Prostate gland (tissue), 2 donors: ENCODE measurements around the gene PDK4. TPM values are rescaled to one million over a fixed set of nuclear protein-coding genes. Genes with fewer than 3 reads are reported as not detected.
A peak's percentile ranks its signal among the peaks of the same experiment; 100 is the strongest.

ENCODE experiments used
- DNase-seq: peaks from one replicate; pipeline ENCODE4 v3.0.0-alpha.2; 2019; ENCODE audit warnings: low spot score
- H3K27ac ChIP-seq, 2 donors: fragments of 200-600 bp; sonication (generic); 2 replicates each; pipeline ENCODE4 v1.5.1; 2017 to 2019
- H3K27me3 ChIP-seq: fragments of 200-600 bp; sonication (generic); replicated peaks from 2 replicates; pipeline ENCODE4 v1.5.1; 2019; ENCODE audit not compliant: insufficient read depth
- H3K36me3 ChIP-seq, 2 donors: fragments of 200-600 bp; sonication (generic); 1 replicate in 1 of 2; 2 replicates in 1 of 2; pipeline versions ENCODE4 v1.5.1 to v1.8.1; 2017 to 2019
- H3K4me1 ChIP-seq: fragments of 200-600 bp; sonication (generic); replicated peaks from 2 replicates; pipeline ENCODE4 v1.5.1; 2019
- H3K4me3 ChIP-seq, 2 donors: fragments of 200-600 bp; sonication (generic); 2 replicates each; pipeline ENCODE4 v1.5.1; 2017 to 2019
- H3K9me3 ChIP-seq: fragments of 200-600 bp; sonication (generic); 2 replicates; pipeline ENCODE4 v1.5.1; 2017
- CTCF ChIP-seq, 4 experiments: fragments of 200-600 bp in 2 of 4; fragments of 450-650 bp in 2 of 4; sonication (generic) in 2 of 4; IDR thresholded peaks; 1 replicate in 3 of 4; 2 replicates in 1 of 4; pipeline ENCODE4 v1.5.1; 2016 to 2019; ENCODE audit warnings: antibody characterized with exemption in 4 of 4, mild to moderate bottlenecking in 2 of 4, moderate library complexity in 2 of 4
- POLR2A ChIP-seq: fragments of 450-650 bp; IDR thresholded peaks from one replicate; pipeline ENCODE4 v1.6.1; 2016; ENCODE audit warnings: antibody characterized with exemption, mild to moderate bottlenecking
- POLR2AphosphoS5 ChIP-seq: sonication (generic); formaldehyde crosslinking; IDR thresholded peaks from one replicate; pipeline ENCODE4 v1.6.1; 2017; ENCODE audit warnings: antibody characterized with exemption
- WGBS: methylation state at CpG from one replicate; pipeline ENCODE4 v1.1.5; 2018; 5-methylcytosine and 5-hydroxymethylcytosine counted together
- intact Hi-C: fragments of 100-400 bp; cut with DNase I; formaldehyde crosslinking; loops from one replicate; pipeline ENCODE4 v1.14.2; 2022
- total RNA-seq, 2 donors: library from RNA; depleted of rRNA; stranded (reverse); fragments of >200 nt; gene quantifications; one replicate each; pipeline ENCODE4 v1.1.0, GENCODE V29; 2016

The PDK4 gene
- total RNA-seq, 2 donors from 2014 or later, result 61.3 to 65.5 TPM

DNA sequence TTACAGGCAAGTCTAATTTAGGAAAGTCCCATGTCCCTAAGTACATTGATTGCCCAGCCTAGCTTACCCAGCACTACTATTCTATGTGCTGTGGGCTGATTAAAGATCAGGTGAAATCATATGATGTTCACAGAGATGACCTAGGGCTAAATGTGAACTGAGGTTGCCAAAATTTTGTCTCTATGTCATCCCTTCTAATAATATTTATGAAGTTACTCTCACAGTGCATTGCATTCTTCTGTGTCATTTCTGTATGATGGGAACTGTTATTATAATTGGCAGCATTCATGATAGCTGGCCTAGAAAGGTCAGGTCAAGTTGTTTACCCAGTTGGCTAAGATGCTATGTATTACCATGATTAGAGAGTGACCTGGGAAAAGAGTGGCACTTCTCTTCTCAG, 2.8 kb upstream of the PDK4 start:
- Histone ChIP-seq H3K9me3 (no peaks in the 10 kb centered on the region), H3K36me3 (no peaks in the 10 kb centered on the region), H3K4me1 (no peaks in the 10 kb centered on the region), H3K27ac (no peak overlapping the region), H3K4me3 (no peak overlapping the region), H3K27me3 (no peaks in the 10 kb centered on the region)
- no peak for TF ChIP-seq POLR2AphosphoS5
- intact Hi-C loops, result no loop called here
- no peak for DNase-seq

- Histone ChIP-seq H3K27ac (no peak overlapping the region), H3K36me3 (no peaks in the 10 kb centered on the region), H3K4me3 (no peak overlapping the region), H3K4me1 (no peaks in the 10 kb centered on the region), H3K27me3 (no peaks in the 10 kb centered on the region), H3K9me3 (no peaks in the 10 kb centered on the region)
- no peak for TF ChIP-seq CTCF (IDR thresholded peaks at IDR 0.05)
- no peak for TF ChIP-seq POLR2A
- TF ChIP-seq POLR2AphosphoS5, result no peak
- 24% methylated on average over 1 of the region's 1 CpG for WGBS
- intact Hi-C loops, result no loop called here
- no peak for DNase-seq
These were observed 2.2 kb upstream of the PDK4 start for GRCh38 chr7:95598511-95598910.

DNA sequence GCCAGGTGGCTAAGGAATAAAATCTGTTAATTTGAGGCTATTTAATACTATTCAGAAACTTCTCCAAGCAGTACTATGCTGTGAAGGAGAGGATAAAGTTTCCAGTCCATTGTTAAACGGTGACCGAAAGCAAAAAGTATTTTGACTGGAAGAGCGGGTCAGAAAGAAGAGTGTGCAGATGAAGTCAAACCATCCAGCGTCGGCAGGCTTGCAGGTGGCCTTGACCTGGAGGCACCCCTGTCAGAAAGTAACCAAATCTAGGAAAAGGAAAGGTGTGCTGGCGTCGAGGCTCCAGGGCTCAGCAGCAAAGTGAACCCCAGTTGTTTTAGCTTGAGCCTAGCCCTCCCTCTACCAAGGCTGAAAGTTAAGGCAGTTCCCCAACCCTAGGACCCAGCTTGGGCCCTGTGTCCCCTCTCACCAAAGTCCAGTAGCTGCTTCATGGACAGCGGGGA, 544 bp downstream of the PDK4 start:
- 9% methylated on average over 8 of the region's 8 CpGs for WGBS
- Histone ChIP-seq H3K36me3 (no peaks in the 10 kb centered on the region), H3K4me3 (peak overlapping the region; percentile 69 to 78), H3K27me3 (no peaks in the 10 kb centered on the region), H3K9me3 (no peaks in the 10 kb centered on the region), H3K4me1 (no peaks in the 10 kb centered on the region), H3K27ac (peak overlapping the region; percentile 93 to 96)
- no peak for TF ChIP-seq POLR2AphosphoS5
- no peak for TF ChIP-seq CTCF (IDR thresholded peaks at IDR 0.05)
- no peak for TF ChIP-seq POLR2A
- intact Hi-C loops, result loop anchor here (1.0 kb wide), 1 partner anchor 45 kb away; no protein-coding TSS in a partner anchor
- DNase-seq, result no peak

- intact Hi-C loops, result no loop called here
- no peaks in the 10 kb centered on the region for H3K36me3 ChIP-seq
- H3K4me3 ChIP-seq, result peak overlapping the region; percentile 69 to 78
- TF ChIP-seq POLR2A (no peak), POLR2AphosphoS5 (peak; percentile 15)
- H3K9me3 ChIP-seq, result no peaks in the 10 kb centered on the region
- peak overlapping the region; percentile 93 to 96 for H3K27ac ChIP-seq
- no peaks in the 10 kb centered on the region for H3K27me3 ChIP-seq
- no peaks in the 10 kb centered on the region for H3K4me1 ChIP-seq
- DNase-seq, result no peak
These were observed 2.1 kb downstream of the PDK4 start for GRCh38 chr7:95594185-95594584.

GRCh38 chr7:95593343-95593742, 3.0 kb downstream of the PDK4 start:
- Histone ChIP-seq H3K36me3 (no peaks in the 10 kb centered on the region), H3K4me1 (no peaks in the 10 kb centered on the region)
- intact Hi-C loops, result no loop called here

More at GRCh38 chr7:95593343-95593742, 3.0 kb downstream of the PDK4 start:
- no peak for DNase-seq
- WGBS, result 66% methylated on average over 2 of the region's 2 CpGs
- Histone ChIP-seq H3K27me3 (no peaks in the 10 kb centered on the region), H3K27ac (peak overlapping the region; percentile 25 to 96), H3K9me3 (no peaks in the 10 kb centered on the region), H3K4me3 (peak overlapping the region in 1 of 2 donors; percentile 78)
- TF ChIP-seq POLR2A, result no peak
- TF ChIP-seq POLR2AphosphoS5, result no peak
- no peak for TF ChIP-seq CTCF (IDR thresholded peaks at IDR 0.05)
